ENCODE measurements around the gene MUC4.

DNA sequence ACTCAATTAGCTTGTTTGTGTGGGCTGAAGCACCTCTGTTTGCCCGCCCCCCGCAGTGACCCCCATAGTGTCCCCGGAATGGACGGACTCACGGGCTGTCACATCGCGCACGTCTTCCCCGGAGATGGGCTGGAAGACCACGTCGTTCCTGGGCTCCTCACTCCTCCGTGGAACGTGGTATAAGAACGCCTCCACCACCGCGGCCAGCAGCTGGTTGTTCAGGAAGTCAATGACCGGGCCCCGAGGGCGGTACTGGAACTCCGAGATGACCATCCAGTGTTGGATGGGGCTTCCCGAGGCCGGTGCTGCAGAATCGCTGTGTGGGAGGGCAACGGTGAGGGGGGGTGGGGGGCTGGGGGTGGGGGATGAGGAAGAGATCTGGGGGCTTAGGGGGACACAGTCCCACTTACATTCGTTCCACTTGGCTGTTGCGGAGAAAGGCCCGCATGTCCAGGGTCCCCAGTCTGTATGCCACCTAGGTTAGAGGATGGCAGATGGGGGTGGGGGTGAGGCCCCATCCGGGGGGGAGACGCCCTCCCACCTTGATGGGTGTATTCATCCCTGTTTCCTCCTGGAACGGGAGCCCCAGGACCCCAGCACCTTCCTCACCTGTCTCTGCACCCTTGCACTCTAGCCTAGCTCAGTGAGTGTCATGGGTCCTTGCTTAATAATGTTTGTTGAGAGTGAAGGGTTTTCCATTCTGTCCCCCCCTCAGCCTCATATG, 60.8 kb downstream of the MUC4 start:
- TF ChIP-seq REST (IDR thresholded peaks at IDR 0.05; ENCODE audit: insufficient read depth in 1 of 2, low read depth in 2 of 2, low read length in 1 of 2) (no peak), SIN3A (IDR thresholded peaks at IDR 0.05; ENCODE audit: borderline replicate concordance, insufficient read depth, low read depth, low read length) (no peak), TCF7L2 (IDR thresholded peaks at IDR 0.05; ENCODE audit: low read depth, low read length) (no peak)
- TF ChIP-seq, protein P1, sequence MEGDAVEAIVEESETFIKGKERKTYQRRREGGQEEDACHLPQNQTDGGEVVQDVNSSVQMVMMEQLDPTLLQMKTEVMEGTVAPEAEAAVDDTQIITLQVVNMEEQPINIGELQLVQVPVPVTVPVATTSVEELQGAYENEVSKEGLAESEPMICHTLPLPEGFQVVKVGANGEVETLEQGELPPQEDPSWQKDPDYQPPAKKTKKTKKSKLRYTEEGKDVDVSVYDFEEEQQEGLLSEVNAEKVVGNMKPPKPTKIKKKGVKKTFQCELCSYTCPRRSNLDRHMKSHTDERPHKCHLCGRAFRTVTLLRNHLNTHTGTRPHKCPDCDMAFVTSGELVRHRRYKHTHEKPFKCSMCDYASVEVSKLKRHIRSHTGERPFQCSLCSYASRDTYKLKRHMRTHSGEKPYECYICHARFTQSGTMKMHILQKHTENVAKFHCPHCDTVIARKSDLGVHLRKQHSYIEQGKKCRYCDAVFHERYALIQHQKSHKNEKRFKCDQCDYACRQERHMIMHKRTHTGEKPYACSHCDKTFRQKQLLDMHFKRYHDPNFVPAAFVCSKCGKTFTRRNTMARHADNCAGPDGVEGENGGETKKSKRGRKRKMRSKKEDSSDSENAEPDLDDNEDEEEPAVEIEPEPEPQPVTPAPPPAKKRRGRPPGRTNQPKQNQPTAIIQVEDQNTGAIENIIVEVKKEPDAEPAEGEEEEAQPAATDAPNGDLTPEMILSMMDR (IDR thresholded peaks at IDR 0.05): no peak
